H1 (cell line): ENCODE data around the gene WASHC3. TPM values are rescaled to one million over a fixed set of nuclear protein-coding genes. Genes with fewer than 3 reads are reported as not detected.

Experiments used
- CTCF ChIA-PET: fragments of 300-600 bp; sonication (Branson Sonifier 250); formaldehyde crosslinking; loops from one replicate; lab custom pipeline; 2021; ENCODE audit not compliant: partially characterized antibody; lab: Charles Lee
- POLR2A ChIA-PET: fragments of 300-600 bp; sonication (Branson Sonifier 250); formaldehyde crosslinking; loops from one replicate; lab custom pipeline; 2021; ENCODE audit warnings: inconsistent platforms; ENCODE audit not compliant: partially characterized antibody; lab: Charles Lee
- DNase-seq, 2 experiments: peaks; one replicate each; pipeline versions ENCODE4 v3.0.0 to v3.0.0-alpha.2; 2010 to 2022; ENCODE audit warnings: low spot score in 2 of 2, low read depth in 1 of 2, mixed read lengths in 1 of 2
- FAIRE-seq: peaks from 2 replicates; lab custom pipeline; 2011; peaks lifted over from hg19 to GRCh38; lab: Jason Lieb, UNC
- H2AFZ ChIP-seq: 2 replicates; pipeline ENCODE4 v1.8.1; 2012; ENCODE audit warnings: low read length, inconsistent platforms
- H2AK5ac ChIP-seq: 2 replicates; pipeline ENCODE4 v1.6.1; 2013; ENCODE audit warnings: low read depth, low read length
- H2BK120ac ChIP-seq: replicated peaks from 2 replicates; pipeline ENCODE3; 2013; ENCODE audit warnings: low read depth, low read length, inconsistent platforms
- H2BK12ac ChIP-seq: 2 replicates; pipeline ENCODE4 v1.6.1; 2013; ENCODE audit warnings: low read depth, low read length
- H2BK15ac ChIP-seq: 2 replicates; pipeline ENCODE4 v1.6.1; 2013; ENCODE audit warnings: low read length
- H2BK20ac ChIP-seq: 2 replicates; pipeline ENCODE4 v1.6.1; 2013; ENCODE audit warnings: low read length
- H2BK5ac ChIP-seq: 2 replicates; pipeline ENCODE4 v1.6.1; 2013; ENCODE audit warnings: low read depth, low read length
- H3K14ac ChIP-seq: 2 replicates; pipeline ENCODE4 v1.6.1; 2013; ENCODE audit warnings: inconsistent platforms; ENCODE audit not compliant: insufficient read length
- H3K18ac ChIP-seq: 2 replicates; pipeline ENCODE4 v1.6.1; 2013; ENCODE audit warnings: low read length; ENCODE audit errors: extremely low read depth
- H3K23ac ChIP-seq: 2 replicates; pipeline ENCODE4 v1.6.1; 2013; ENCODE audit warnings: inconsistent platforms; ENCODE audit not compliant: insufficient read length
- H3K23me2 ChIP-seq: 2 replicates; pipeline ENCODE4 v1.6.1; 2013; ENCODE audit warnings: low read depth, low read length
- H3K27ac ChIP-seq: 2 replicates; pipeline ENCODE4 v1.6.1; 2011; ENCODE audit warnings: low read depth, low read length, inconsistent platforms
- H3K27me3 ChIP-seq, 4 experiments: replicated peaks in 1 of 4; 1 replicate in 1 of 4; 2 replicates in 3 of 4; pipeline versions ENCODE4 v1.6.1 to v1.8.1; 2011 to 2013; ENCODE audit warnings: low read length in 3 of 4, mild to moderate bottlenecking in 3 of 4, inconsistent platforms in 2 of 4, mixed read lengths in 2 of 4, moderate library complexity in 1 of 4; ENCODE audit not compliant: control insufficient read depth in 3 of 4, insufficient read depth in 3 of 4; ENCODE audit errors: extremely low read depth in 1 of 4
- H3K36me3 ChIP-seq, 4 experiments: 2 replicates each; pipeline versions ENCODE4 v1.6.1 to v1.8.1; 2011 to 2013; ENCODE audit warnings: mild to moderate bottlenecking in 4 of 4, low read length in 3 of 4, moderate library complexity in 2 of 4, control low read depth in 1 of 4, inconsistent platforms in 1 of 4; ENCODE audit not compliant: insufficient read depth in 4 of 4, control insufficient read depth in 2 of 4
- H3K4ac ChIP-seq: replicated peaks from 2 replicates; pipeline ENCODE3; 2013; ENCODE audit warnings: low read length, low read depth, mixed read lengths, inconsistent platforms; ENCODE audit not compliant: insufficient read length
- H3K4me1 ChIP-seq, 4 experiments: replicated peaks in 1 of 4; 1 replicate in 1 of 4; 2 replicates in 3 of 4; pipeline versions ENCODE4 v1.6.1 to v1.8.1; 2011 to 2013; ENCODE audit warnings: low read length in 3 of 4, inconsistent platforms in 2 of 4, mixed read lengths in 1 of 4; ENCODE audit not compliant: insufficient read depth in 4 of 4, control insufficient read depth in 3 of 4
- H3K4me2 ChIP-seq, 2 experiments: 2 replicates each; pipeline versions ENCODE4 v1.6.1 to v1.8.1; 2011 to 2013; ENCODE audit warnings: low read depth in 2 of 2, low read length in 2 of 2, control low read depth in 1 of 2, inconsistent platforms in 1 of 2, mild to moderate bottlenecking in 1 of 2; ENCODE audit not compliant: insufficient read depth in 1 of 2
- H3K4me3 ChIP-seq, 4 experiments: fragments of 200-600, 300-600 bp in 1 of 4; sonication (generic), shearing (Covaris generic), sonication (Bioruptor Twin) in 1 of 4; 2 replicates each; pipeline versions ENCODE4 v1.5.1 to v1.8.1; 2011 to 2016; ENCODE audit warnings: low read length in 4 of 4, low read depth in 3 of 4, control low read depth in 2 of 4, inconsistent platforms in 2 of 4, mild to moderate bottlenecking in 2 of 4, mixed read lengths in 1 of 4, moderate library complexity in 1 of 4; ENCODE audit not compliant: insufficient read depth in 2 of 4; ENCODE audit errors: extremely low read depth in 1 of 4
- H3K56ac ChIP-seq: replicated peaks from 2 replicates; pipeline ENCODE3; 2013; ENCODE audit warnings: low read depth, mild to moderate bottlenecking, mixed read lengths, low read length, inconsistent platforms; ENCODE audit not compliant: insufficient read length
- H3K79me1 ChIP-seq: 2 replicates; pipeline ENCODE4 v1.6.1; 2013; ENCODE audit warnings: low read depth, low read length, control low read depth
- H3K79me2 ChIP-seq, 2 experiments: 2 replicates each; pipeline versions ENCODE4 v1.6.1 to v1.8.1; 2012 to 2013; ENCODE audit warnings: low read length in 2 of 2, mild to moderate bottlenecking in 2 of 2, inconsistent platforms in 1 of 2; ENCODE audit not compliant: insufficient read depth in 2 of 2, control insufficient read depth in 1 of 2
- H3K9ac ChIP-seq, 4 experiments: replicated peaks in 1 of 4; 1 replicate in 1 of 4; 2 replicates in 3 of 4; pipeline versions ENCODE4 v1.6.1 to v1.8.1; 2011 to 2013; ENCODE audit warnings: low read depth in 3 of 4, low read length in 3 of 4, control low read depth in 2 of 4, mild to moderate bottlenecking in 2 of 4, moderate library complexity in 2 of 4, inconsistent platforms in 1 of 4; ENCODE audit errors: extremely low read depth in 1 of 4
- H3K9me3 ChIP-seq, 2 experiments: 2 replicates each; pipeline versions ENCODE4 v1.6.1 to v1.8.1; 2012 to 2013; ENCODE audit warnings: mild to moderate bottlenecking in 2 of 2, moderate library complexity in 2 of 2, control low read depth in 1 of 2, inconsistent platforms in 1 of 2, low read depth in 1 of 2, low read length in 1 of 2, mixed read lengths in 1 of 2; ENCODE audit not compliant: insufficient read depth in 2 of 2
- H4K20me1 ChIP-seq, 2 experiments: replicated peaks in 1 of 2; 2 replicates each; pipeline versions ENCODE3 to v1.8.1; 2011 to 2013; ENCODE audit warnings: inconsistent platforms in 2 of 2, low read length in 2 of 2, mild to moderate bottlenecking in 1 of 2; ENCODE audit not compliant: insufficient read depth in 2 of 2, control insufficient read depth in 1 of 2
- H4K5ac ChIP-seq: 2 replicates; pipeline ENCODE4 v1.6.1; 2013; ENCODE audit warnings: low read length, low read depth, mixed read lengths, inconsistent platforms; ENCODE audit not compliant: insufficient read length
- H4K8ac ChIP-seq: 2 replicates; pipeline ENCODE4 v1.8.0; 2013; ENCODE audit warnings: mild to moderate bottlenecking, moderate library complexity, low read length, inconsistent platforms; ENCODE audit not compliant: insufficient read depth; ENCODE audit errors: extremely low read depth
- H4K91ac ChIP-seq: replicated peaks from 2 replicates; pipeline ENCODE3; 2013; ENCODE audit warnings: low read length, mixed read lengths, inconsistent platforms; ENCODE audit not compliant: insufficient read length
- BCL11A ChIP-seq, 2 experiments: IDR thresholded peaks; one replicate each; pipeline ENCODE4 v1.6.1; 2011; ENCODE audit warnings: low read depth in 2 of 2, low read length in 2 of 2, mild to moderate bottlenecking in 2 of 2
- BRCA1 ChIP-seq: IDR thresholded peaks from 2 replicates; pipeline ENCODE4 v1.6.1; 2012; ENCODE audit warnings: low read depth, low read length, improper control_type of control experiment
- KDM1A ChIP-seq: fragments of 200-600, 300-600 bp; sonication (generic); IDR thresholded peaks from 2 replicates; pipeline ENCODE4 v1.7.1; 2016; ENCODE audit warnings: mild to moderate bottlenecking, low read length, borderline replicate concordance
- KDM4A ChIP-seq: IDR thresholded peaks from one replicate; pipeline ENCODE4 v1.7.1; 2012; ENCODE audit warnings: low read depth, mild to moderate bottlenecking, moderate library complexity, low read length, inconsistent platforms; ENCODE audit not compliant: severe bottlenecking
- RFX5 ChIP-seq: IDR thresholded peaks from 2 replicates; pipeline ENCODE4 v1.6.1; 2011; ENCODE audit warnings: low read depth, low read length, improper control_type of control experiment, borderline replicate concordance
- SP2 ChIP-seq: IDR thresholded peaks from 2 replicates; pipeline ENCODE4 v1.6.1; 2012; ENCODE audit warnings: mild to moderate bottlenecking, low read length, inconsistent platforms
- TBP ChIP-seq: IDR thresholded peaks from 2 replicates; pipeline ENCODE4 v1.6.1; 2011; ENCODE audit warnings: low read depth, low read length, improper control_type of control experiment
- WGBS, 2 experiments: shearing (Covaris generic) in 1 of 2; methylation state at CpG; one replicate each; pipeline versions ENCODE4 v1.1.6 to v1.1.7; 2013 to 2015; ENCODE audit warnings: low lambda C conversion rate in 2 of 2, mixed read lengths in 2 of 2, inconsistent platforms in 1 of 2, low coverage in 1 of 2, missing lambda C conversion rate in 1 of 2; ENCODE audit not compliant: insufficient replicate concordance in 2 of 2, insufficient coverage in 1 of 2, insufficient read length in 1 of 2; ENCODE audit errors: extremely low coverage in 1 of 2, missing lambda C conversion rate in 1 of 2; 5-methylcytosine and 5-hydroxymethylcytosine counted together
- polyA plus RNA-seq, 7 experiments: library from polyadenylated mRNA; depleted of rRNA in 3 of 7; stranded (reverse) in 5 of 7; unstranded in 2 of 7; fragments of >200 nt in 5 of 7; fragments of 200-250 nt in 2 of 7; gene quantifications; 1 replicate in 5 of 7; 2 replicates in 1 of 7; 4 replicates in 1 of 7; pipeline versions ENCODE4 v1.2.1 to v1.2.3, GENCODE V29; 2011 to 2013; ENCODE audit warnings: missing spikeins in 2 of 7, mixed read lengths in 2 of 7
- total RNA-seq: library from RNA; stranded (reverse); fragmentation: NEBNext Ultra II Directional; extraction: Animal tissue kit (Norgen Biotek cat#: 25700); gene quantifications from 2 replicates; pipeline ENCODE4 v1.2.1, GENCODE V29; 2021

The WASHC3 gene
- total and polyA plus RNA-seq, 2 of the 8 experiments (the other 6 are each of a cell fraction or from before 2014, with no cell fraction given), result 7.4 to 8.3 TPM

GRCh38 chr12:101968770-101969169, 93.0 kb downstream of the WASHC3 start:
- Histone ChIP-seq H3K36me3 (no peaks in the 10 kb centered on the region), H3K4me3 (no peak overlapping the region)

More at GRCh38 chr12:101968770-101969169, 93.0 kb downstream of the WASHC3 start:
- no peak overlapping the region for H4K8ac ChIP-seq
- no peaks in the 10 kb centered on the region for H3K27me3 ChIP-seq
- H3K4ac ChIP-seq, result no peak overlapping the region
- no peaks in the 10 kb centered on the region for H3K9me3 ChIP-seq
- FAIRE-seq (no peak), DNase-seq (no peak)
- H2BK12ac ChIP-seq, result no peak overlapping the region
- no peak overlapping the region for H2BK20ac ChIP-seq
- H2BK15ac ChIP-seq, result no peak overlapping the region
- no peaks in the 10 kb centered on the region for H3K79me2 ChIP-seq
- 90% methylated on average over 1 of the region's 1 CpG; no CpG with 5 or more reads in 1 of the 2 experiments for WGBS, 2 experiments
- no peak overlapping the region for H4K91ac ChIP-seq
- H3K9ac ChIP-seq, result no peak overlapping the region
- H3K4me1 ChIP-seq, result no peaks in the 10 kb centered on the region
- TF ChIP-seq SP2 (no peak), TBP (no peak), RFX5 (no peak), KDM4A (no peak), BCL11A (IDR thresholded peaks at IDR 0.05; ENCODE audit: low read depth in 2 of 2, low read length in 2 of 2) (no peak), KDM1A (no peak), BRCA1 (no peak)
- no peaks in the 10 kb centered on the region for H3K23me2 ChIP-seq
- H3K18ac ChIP-seq, result no peak overlapping the region
- ChIA-PET POLR2A (no interaction called here), CTCF (no interaction called here)
- H2BK5ac ChIP-seq, result no peak overlapping the region
- H3K79me1 ChIP-seq, result no peaks in the 10 kb centered on the region
- H3K56ac ChIP-seq, result no peak overlapping the region
- no peak overlapping the region for H2AFZ ChIP-seq
- H4K20me1 ChIP-seq, result no peaks in the 10 kb centered on the region
- H3K14ac ChIP-seq, result no peak overlapping the region
- H2AK5ac ChIP-seq, result no peak overlapping the region
- H3K4me2 ChIP-seq, result no peak overlapping the region
- H3K27ac ChIP-seq, result no peak overlapping the region
- no peak overlapping the region for H2BK120ac ChIP-seq
- no peak overlapping the region for H3K23ac ChIP-seq
- H4K5ac ChIP-seq, result no peak overlapping the region
